Activated CD8-positive, alpha-beta memory T cell treated with anti-CD3 and anti-CD28 coated beads, Interleukin-2, amount 50 U/mL, for 1 hour (primary cell): Measurements from ENCODE around the gene TMC2.
"Not testable (repeated sequence)": the region's sequence is repeated elsewhere in the genome, so short reads cannot be mapped to it uniquely, and the experiment has no call there.

ENCODE experiments used
- DNase-seq: peaks from one replicate; pipeline ENCODE4 v3.0.0-alpha.2; 2020; ENCODE audit errors: extremely low read depth

TMC2 gene

DNA sequence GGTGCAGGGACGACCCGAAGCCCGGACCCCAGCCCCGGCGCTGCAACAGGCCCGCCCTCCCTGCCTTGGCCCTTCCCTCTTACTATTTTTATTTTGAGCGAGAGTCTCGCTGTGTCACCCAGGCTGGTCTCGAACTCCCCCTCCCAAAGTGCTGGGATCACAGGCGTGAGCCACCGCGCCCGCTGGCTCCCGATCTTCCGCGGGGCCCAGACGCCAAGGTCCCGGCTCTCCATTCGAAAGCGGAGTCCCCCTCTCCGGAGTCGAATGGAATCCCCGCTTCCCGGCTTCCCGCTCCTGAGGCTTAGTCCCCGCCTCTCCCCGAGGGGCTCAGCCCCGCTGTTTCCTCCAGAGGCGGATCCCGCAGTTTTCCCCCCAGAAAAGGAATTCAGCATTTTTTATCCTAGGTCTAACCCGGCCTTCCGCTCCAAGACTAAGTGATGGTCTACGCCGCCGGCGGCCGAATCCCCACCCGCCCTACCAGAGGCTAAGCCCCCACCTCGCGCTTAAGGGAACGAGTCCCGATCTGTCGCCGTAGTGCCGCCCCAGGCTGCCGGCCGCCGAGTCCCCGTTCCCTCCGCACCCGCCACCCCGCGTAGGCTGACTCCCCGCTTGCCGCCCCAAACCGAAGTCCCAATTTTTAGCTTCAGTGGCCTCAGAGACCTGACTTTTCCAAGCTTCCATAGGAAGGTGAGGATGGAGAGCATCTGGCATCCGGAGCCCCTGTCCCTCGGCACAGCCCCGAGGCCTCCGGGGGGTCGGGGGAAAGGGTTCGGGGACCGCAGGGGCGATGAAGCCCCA, 11.5 kb upstream of the TMC2 start:
- DNase-seq: no peak

- not testable (repeated sequence) for DNase-seq
Measured at GRCh38 chr20:2526218-2526583, 10.2 kb upstream of the TMC2 start.

- no peak for DNase-seq
Measured at GRCh38 chr20:2527762-2528161, 8.6 kb upstream of the TMC2 start.

GRCh38 chr20:2528671-2529271, 7.6 kb upstream of the TMC2 start:
- no peak for DNase-seq

DNA sequence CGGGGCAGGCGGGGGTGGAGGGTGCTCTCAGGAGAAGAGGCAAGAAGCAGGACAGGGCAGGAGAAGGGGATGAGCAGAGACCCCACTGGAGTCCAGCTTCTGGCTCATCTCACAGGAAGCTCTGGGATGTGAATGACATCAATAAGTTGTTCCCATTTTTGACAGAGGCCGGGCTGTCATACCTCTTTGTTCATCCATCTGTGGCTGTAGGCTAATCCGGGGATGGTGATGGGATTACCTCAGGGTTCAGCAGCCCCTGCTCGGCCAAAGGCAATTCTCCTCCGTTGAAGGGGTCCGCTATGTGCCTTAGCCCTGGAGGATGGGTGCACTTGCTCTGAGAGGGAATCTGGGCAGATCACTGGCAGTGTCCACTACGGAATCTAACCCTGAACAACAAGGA, 3.3 kb upstream of the TMC2 start:
- no peak for DNase-seq

DNA sequence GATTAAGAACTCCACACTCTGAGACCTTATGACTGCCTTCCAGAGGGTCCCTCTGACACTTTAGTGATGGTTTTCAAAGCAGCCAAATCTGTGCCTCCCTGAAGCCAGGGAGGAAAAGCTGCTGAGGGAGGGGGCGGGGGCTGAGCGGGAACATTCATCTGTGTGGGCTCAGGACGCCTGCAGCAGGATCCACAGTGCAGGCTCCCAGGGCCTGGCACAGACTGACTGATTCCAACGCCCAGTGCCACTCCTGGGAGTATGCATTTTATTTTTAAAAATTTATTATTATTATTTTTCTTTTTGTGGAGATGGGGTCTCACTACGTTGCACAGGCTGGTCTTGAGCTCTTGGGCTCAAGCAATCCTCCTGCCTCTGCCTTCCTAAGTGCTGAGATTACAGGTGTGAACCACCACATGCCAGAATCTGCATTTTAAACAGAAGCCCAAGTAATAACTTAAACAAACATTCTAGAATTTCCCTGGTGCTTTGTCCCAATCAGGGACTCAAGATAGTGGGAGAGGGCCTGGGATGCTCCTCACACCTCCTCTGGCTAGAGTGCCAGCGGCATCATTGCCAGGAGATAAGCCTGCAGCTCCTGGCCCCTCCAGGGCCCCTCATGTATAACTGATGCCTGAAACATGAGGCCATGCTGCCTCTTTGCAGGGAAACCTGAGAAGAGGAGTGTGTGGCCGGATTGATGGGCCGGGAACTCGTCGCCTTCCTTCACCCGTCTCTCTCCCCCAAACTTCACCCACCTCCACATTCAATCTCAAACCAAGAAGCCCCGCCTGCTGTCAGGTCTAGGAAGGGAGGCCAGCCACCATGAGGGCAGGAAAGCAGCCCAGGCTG, 438 bp upstream of the TMC2 start:
- no peak for DNase-seq

GRCh38 chr20:2537101-2537500, 728 bp downstream of the TMC2 start:
- DNase-seq: no peak

GRCh38 chr20:2538356-2538755, 2.0 kb downstream of the TMC2 start:
- no peak for DNase-seq

GRCh38 chr20:2538931-2539720, 2.8 kb downstream of the TMC2 start:
- no peak for DNase-seq

- DNase-seq: no peak
Measured at GRCh38 chr20:2541940-2542339, 5.6 kb downstream of the TMC2 start.

- no peak for DNase-seq
Measured at GRCh38 chr20:2542361-2542760, 6.0 kb downstream of the TMC2 start.

DNA sequence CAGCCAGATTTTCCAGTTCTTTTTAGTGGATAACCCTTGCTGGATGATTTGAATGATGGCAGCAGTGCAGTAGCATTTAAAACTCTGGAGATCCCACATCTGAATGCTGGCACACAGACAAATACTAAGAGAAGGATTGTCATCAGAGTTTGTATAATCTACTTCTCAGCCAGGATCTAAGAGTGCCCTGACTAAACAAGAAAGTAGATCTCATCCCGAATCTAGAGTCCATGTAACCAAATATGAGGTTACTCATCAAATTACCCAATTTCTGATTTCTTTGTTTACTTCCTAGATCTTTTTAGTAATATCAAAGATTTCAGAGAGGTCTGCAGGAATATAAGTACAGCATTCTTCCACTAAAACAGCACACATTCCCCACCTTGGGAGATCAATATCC, 7.8 kb downstream of the TMC2 start:
- DNase-seq: no peak

DNA sequence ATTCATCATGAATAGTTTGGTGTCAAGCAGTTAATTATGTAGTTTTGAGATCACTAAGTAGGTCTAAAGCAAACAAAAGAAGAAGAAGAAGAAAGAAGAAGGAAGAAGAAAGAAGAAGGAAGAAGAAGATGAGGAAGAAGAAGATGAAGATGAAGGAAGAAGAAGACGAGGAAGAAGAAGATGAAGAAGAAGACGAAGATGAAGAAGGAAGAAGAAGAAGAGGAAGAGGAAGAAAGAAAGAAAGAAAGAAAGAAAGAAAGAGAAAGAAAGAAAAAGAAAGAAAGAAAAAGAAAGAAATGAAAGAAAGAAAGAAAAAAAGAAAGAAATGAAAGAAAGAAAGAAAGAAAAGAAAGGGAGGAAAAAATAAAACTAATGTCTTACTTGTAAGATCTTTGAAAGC, 9.2 kb downstream of the TMC2 start:
- no peak for DNase-seq

GRCh38 chr20:2557873-2558580, 21.7 kb downstream of the TMC2 start:
- DNase-seq: no peak

GRCh38 chr20:2558581-2559278, 22.4 kb downstream of the TMC2 start:
- no peak for DNase-seq

GRCh38 chr20:2559279-2559626, 22.9 kb downstream of the TMC2 start:
- DNase-seq: no peak

GRCh38 chr20:2559651-2560050, 23.3 kb downstream of the TMC2 start:
- no peak for DNase-seq

DNA sequence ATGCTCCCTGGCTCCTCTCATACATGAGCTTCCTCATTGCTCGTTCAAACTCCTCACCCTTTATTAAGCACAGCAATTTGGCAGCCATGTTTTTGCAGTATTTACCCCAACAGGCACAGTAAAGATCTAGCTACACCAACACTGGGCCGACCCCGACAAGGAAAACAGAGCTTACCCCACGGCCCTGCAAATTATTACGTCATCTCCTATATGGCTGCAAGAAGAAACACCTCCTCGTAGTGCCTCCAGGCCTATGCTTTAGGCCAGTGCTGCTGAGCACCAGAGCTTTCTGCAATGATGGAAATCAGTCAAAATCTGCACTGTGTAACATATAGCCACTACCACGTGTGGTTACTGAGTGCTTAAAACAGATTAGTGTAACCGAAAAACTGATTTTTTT, 26.7 kb downstream of the TMC2 start:
- DNase-seq: no peak

DNA sequence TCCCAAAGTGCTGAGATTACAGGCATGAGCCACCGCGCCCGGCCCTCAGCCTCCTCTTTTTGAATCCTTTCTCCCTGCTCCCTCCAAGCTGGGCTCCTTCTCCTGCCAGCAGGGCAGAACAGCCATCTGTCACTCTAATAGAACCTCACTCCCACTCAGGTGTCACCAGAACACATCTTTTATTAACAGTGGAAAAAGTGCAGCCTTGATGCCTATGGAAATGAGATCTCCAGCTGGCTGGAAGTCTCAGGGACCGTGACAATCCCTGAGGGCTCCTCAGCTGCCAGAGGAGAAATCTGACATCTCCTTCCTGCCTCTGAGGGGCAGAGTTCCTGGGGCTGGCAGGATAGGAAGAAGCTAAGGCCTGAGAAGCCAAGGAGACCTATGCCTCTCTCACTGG, 28.0 kb downstream of the TMC2 start:
- no peak for DNase-seq

- DNase-seq: no peak
Measured at GRCh38 chr20:2575682-2576081, 39.3 kb downstream of the TMC2 start.

GRCh38 chr20:2576317-2576727, 39.9 kb downstream of the TMC2 start:
- DNase-seq: no peak
